HepG2 (cell line): ENCODE measurements around the gene CTIF. TPM values are rescaled to one million over a fixed set of nuclear protein-coding genes. Genes with fewer than 3 reads are reported as not detected.
A peak's percentile ranks its signal among the peaks of the same experiment; 100 is the strongest.

Experiments
- AFF4 ChIP-seq: sonication (generic); formaldehyde crosslinking; IDR thresholded peaks from 2 replicates; pipeline ENCODE4 v1.4.0; 2020; ENCODE audit warnings: missing genetic modification reagents
- CC2D1A ChIP-seq: sonication (generic); formaldehyde crosslinking; IDR thresholded peaks from 2 replicates; pipeline ENCODE4 v1.8.1; 2023; ENCODE audit warnings: mild to moderate bottlenecking, missing genetic modification reagents
- EZH2 ChIP-seq: conservative IDR thresholded peaks from 2 replicates; pipeline ENCODE4 v1.6.1; 2012; ENCODE audit warnings: mild to moderate bottlenecking, low read depth, low read length, moderate library complexity
- HDAC2 ChIP-seq: sonication (generic); formaldehyde crosslinking; IDR thresholded peaks from 2 replicates; pipeline ENCODE4 v1.4.0; 2020; ENCODE audit warnings: missing genetic modification reagents
- HDAC6 ChIP-seq: fragments of 200-600 bp; sonication (generic); IDR thresholded peaks from 2 replicates; pipeline ENCODE4 v1.7.0; 2017; ENCODE audit warnings: mild to moderate bottlenecking, antibody characterized with exemption, low read length, low read depth
- HNRNPL ChIP-seq: fragments of 200-400 bp; formaldehyde crosslinking; IDR thresholded peaks from 2 replicates; pipeline ENCODE4 v1.6.1; 2017; ENCODE audit warnings: mild to moderate bottlenecking, low read depth, low read length
- LBX2 ChIP-seq: sonication (generic); formaldehyde crosslinking; IDR thresholded peaks from 2 replicates; pipeline ENCODE4 v1.5.0; 2020; ENCODE audit warnings: missing genetic modification reagents, mild to moderate bottlenecking, borderline replicate concordance
- MYPOP ChIP-seq: sonication (generic); formaldehyde crosslinking; IDR thresholded peaks from 2 replicates; pipeline ENCODE4 v1.8.1; 2023; ENCODE audit warnings: mild to moderate bottlenecking, moderate library complexity, missing genetic modification reagents
- NRL ChIP-seq: sonication (generic); formaldehyde crosslinking; IDR thresholded peaks from 2 replicates; pipeline ENCODE4 v1.5.0; 2020; ENCODE audit warnings: missing genetic modification reagents, mild to moderate bottlenecking, moderate library complexity, borderline replicate concordance
- ONECUT2 ChIP-seq: sonication (generic); formaldehyde crosslinking; IDR thresholded peaks from 2 replicates; pipeline ENCODE4 v1.4.0; 2020; ENCODE audit warnings: missing genetic modification reagents
- PAXIP1 ChIP-seq: sonication (generic); formaldehyde crosslinking; conservative IDR thresholded peaks from 2 replicates; pipeline ENCODE4 v1.4.0; 2020; ENCODE audit warnings: mild to moderate bottlenecking, missing genetic modification reagents, moderate library complexity
- PBX2 ChIP-seq: IDR thresholded peaks from 2 replicates; pipeline ENCODE4 v1.6.1; 2016; ENCODE audit warnings: control low read depth
- PCBP1 ChIP-seq: fragments of 200-400 bp; formaldehyde crosslinking; IDR thresholded peaks from 2 replicates; pipeline ENCODE4 v1.6.1; 2017; ENCODE audit warnings: mild to moderate bottlenecking, low read depth, low read length, borderline replicate concordance
- RCOR2 ChIP-seq: IDR thresholded peaks from 2 replicates; pipeline ENCODE4 v1.6.1; 2016; ENCODE audit warnings: missing biosample characterization, missing genetic modification reagents
- ZNF235 ChIP-seq: sonication (generic); formaldehyde crosslinking; IDR thresholded peaks from 2 replicates; pipeline ENCODE4 v1.8.1; 2023; ENCODE audit warnings: mild to moderate bottlenecking, missing genetic modification reagents, borderline replicate concordance
- ZNF326 ChIP-seq: sonication (generic); formaldehyde crosslinking; IDR thresholded peaks from 2 replicates; pipeline ENCODE4 v1.4.0; 2020; ENCODE audit warnings: missing genetic modification reagents, borderline replicate concordance
- ZNF724P ChIP-seq: sonication (generic); formaldehyde crosslinking; IDR thresholded peaks from 2 replicates; pipeline ENCODE4 v1.8.0; 2022; ENCODE audit warnings: missing genetic modification reagents, borderline replicate concordance
- ZNF761 ChIP-seq: sonication (generic); formaldehyde crosslinking; conservative IDR thresholded peaks from 2 replicates; pipeline ENCODE4 v1.4.0; 2020; ENCODE audit warnings: mild to moderate bottlenecking, missing genetic modification reagents
- ZNF878 ChIP-seq: sonication (generic); formaldehyde crosslinking; IDR thresholded peaks from 2 replicates; pipeline ENCODE4 v1.8.1; 2023; ENCODE audit warnings: mild to moderate bottlenecking, missing genetic modification reagents, moderate library complexity
- polyA plus RNA-seq, 8 experiments: library from polyadenylated mRNA; depleted of rRNA in 3 of 8; stranded (reverse) in 7 of 8; unstranded in 1 of 8; fragments of >200 nt; fragmentation: Illumina TruSeq in 4 of 8; extraction: Trizol in 4 of 8; gene quantifications; 2 replicates each; pipeline versions ENCODE4 v1.2.1 to v1.2.3, GENCODE V29; 2011 to 2016; ENCODE audit warnings: low read depth in 4 of 8, missing spikeins in 1 of 8, mixed read lengths in 1 of 8; ENCODE audit not compliant: insufficient read depth in 1 of 8
- total RNA-seq, 5 experiments: library from RNA; depleted of rRNA; stranded (reverse); fragments of >200 nt; fragmentation: Illumina TruSeq; extraction: Trizol; gene quantifications; 2 replicates each; pipeline ENCODE4 v1.2.3, GENCODE V29; 2016; ENCODE audit warnings: low read depth in 1 of 5

The CTIF gene
- total and polyA plus RNA-seq, 2 of the 13 experiments (the other 11 are each of a cell fraction or from before 2014, with no cell fraction given) = 18.2 to 28.0 TPM

GRCh38 chr18:48540251-48541025, 1.6 kb downstream of the CTIF start (continued):
- no peak for TF ChIP-seq CC2D1A
- 0 out of 2 replicates have a peak, but pooled peaks have one; percentile 29 for TF ChIP-seq ZNF761 (CRISPR knock-in tag)
- TF ChIP-seq HDAC2 (CRISPR knock-in tag) = peak; percentile 58
- no peak for TF ChIP-seq ONECUT2 (CRISPR knock-in tag)
- TF ChIP-seq EZH2 = no peak
- TF ChIP-seq HDAC6 = no peak
- TF ChIP-seq ZNF235 = peak; percentile 88; the same call in 1 of the 2 replicates
- no peak for TF ChIP-seq ZNF326 (CRISPR knock-in tag)
- no peak for TF ChIP-seq ZNF724P (CRISPR knock-in tag)
- TF ChIP-seq PCBP1 = no peak
- TF ChIP-seq MYPOP (CRISPR knock-in tag) = no peak
- TF ChIP-seq NRL = peak; percentile 27; the same call in 1 of the 2 replicates
- TF ChIP-seq AFF4 = no peak
- TF ChIP-seq LBX2 (CRISPR knock-in tag) = no peak
- TF ChIP-seq HNRNPL = no peak; the same call in 1 of the 2 replicates
- no peak for TF ChIP-seq PBX2
- no peak for TF ChIP-seq ZNF878 (CRISPR knock-in tag)
- TF ChIP-seq PAXIP1 (CRISPR knock-in tag) = no peak
- no peak for TF ChIP-seq RCOR2 (CRISPR knock-in tag)
